GM19463 (cell line): ENCODE results near the gene ME3.
"Not testable (repeated sequence)": the region's sequence is repeated elsewhere in the genome, so short reads cannot be mapped to it uniquely, and the experiment has no call there.

ENCODE experiments used
- ATAC-seq: cut with Tn5 transposase; IDR thresholded peaks from one replicate; pipeline ENCODE4 v1.9.1; 2021; ENCODE audit warnings: mild to moderate bottlenecking, moderate library complexity; ENCODE audit not compliant: unreplicated experiment

Gene ME3

DNA sequence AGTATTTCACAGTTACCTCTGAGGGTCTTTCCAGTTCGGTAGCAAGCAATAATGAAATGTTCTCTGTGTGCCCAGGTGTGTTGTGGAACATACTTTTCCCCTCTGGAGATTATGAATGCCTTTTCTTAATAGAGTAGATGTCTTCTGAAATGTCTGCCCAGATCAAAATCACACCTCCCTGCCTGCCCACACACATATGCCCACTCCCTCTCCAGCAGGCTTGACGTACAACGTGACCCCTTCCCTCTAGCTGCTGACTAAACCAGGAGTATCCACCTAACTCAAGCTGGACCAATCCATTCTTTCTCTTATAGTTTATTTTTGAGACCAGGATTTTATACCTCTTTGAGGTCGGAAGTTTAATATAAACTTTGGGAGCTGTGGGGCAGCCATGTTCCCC lies 48.7 kb downstream of the ME3 start:
- ATAC-seq, result no peak

DNA sequence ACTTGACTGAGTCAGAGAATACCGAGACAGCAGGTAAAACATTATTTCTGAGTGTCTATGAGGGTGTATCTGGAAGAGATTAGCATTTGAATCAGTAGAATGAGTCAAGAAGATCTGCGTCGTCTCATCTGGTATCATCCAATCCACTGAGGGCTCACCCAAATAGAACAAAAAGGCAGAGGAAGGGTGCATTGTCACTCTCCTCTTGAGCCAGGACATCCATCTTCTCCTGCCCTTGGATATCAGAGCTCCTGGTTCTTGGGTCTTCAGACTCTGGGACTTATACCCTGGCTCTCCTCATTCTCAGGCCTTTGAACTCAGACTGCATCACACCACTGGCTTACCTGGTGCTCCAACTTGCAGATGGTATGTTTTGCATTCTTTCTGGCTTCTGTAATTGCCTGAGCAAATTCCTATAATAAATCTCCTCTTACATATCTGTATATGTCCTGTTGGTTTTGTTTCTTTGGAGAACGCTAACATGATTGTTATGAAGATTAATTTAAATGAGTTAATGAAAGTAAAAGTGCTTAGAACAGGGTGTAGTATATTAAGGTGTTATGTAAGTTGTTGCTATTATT lies 49.3 kb downstream of the ME3 start:
- no peak for ATAC-seq

DNA sequence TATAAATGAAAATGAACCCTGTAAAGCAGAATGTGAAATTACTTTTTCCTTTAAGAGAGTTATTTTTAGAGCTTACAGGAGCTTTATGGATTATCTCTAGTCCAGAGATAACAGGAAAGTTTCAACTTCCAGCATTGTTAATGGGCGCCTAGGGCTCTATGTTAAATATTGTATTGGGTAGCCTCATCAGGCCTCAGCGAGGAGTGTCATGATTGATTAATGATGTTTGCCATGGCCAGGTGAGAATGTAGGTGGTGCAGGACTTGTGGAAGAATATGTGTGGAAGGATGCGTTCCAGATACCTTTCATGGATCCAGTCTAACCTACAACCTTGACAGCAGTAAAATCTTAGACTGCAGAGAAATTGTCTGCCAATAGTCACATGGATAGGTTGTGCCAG lies 50.6 kb downstream of the ME3 start:
- ATAC-seq, result no peak

DNA sequence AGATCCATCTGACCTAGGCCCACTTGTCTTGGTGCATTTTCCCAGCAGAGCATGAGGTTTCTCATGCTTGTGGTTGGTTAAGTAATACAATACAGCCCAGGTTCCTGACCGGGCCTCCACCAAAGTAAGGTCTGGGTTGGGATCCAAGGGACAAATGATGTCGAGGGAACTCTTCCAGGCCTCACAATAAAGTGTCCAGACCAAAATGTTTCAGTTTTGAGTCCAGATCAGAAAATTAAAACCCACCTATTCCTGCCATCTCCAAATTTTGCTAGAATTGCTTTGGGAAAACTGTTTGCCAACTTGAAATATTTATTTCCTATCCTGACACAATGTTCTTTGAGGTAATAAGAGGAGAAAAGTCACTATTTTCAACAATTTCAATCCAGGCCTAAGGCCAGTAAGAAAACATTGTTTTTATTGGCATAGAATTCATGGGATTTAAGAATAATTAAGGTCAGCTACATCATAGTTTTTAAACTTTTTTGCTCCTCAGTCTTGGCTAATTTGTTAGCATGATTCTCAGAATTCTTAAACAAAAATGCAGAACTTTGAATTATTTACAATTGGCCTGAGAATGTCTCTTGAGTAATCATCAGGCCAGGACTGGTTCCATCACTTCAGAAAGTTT lies 51.4 kb downstream of the ME3 start:
- no peak for ATAC-seq

DNA sequence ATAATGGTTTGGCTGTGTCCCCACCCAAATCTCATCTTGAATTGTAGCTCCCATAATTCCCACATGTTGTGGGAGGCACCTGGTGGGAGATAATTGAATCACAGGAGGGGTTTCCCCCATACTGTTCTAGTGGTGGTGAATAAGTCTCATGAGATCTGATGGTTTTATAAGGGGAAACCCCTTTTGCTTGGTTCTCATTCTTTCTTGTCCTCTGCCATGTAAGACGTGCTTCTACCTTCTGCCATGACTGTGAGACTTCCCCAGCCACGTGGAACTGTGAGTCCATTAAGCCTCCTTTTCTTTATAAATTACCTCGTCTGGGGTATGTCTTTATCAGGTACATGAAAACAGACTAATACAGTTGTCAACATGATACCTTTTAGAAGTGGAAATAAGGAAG lies 53.0 kb downstream of the ME3 start:
- not testable (repeated sequence) for ATAC-seq

DNA sequence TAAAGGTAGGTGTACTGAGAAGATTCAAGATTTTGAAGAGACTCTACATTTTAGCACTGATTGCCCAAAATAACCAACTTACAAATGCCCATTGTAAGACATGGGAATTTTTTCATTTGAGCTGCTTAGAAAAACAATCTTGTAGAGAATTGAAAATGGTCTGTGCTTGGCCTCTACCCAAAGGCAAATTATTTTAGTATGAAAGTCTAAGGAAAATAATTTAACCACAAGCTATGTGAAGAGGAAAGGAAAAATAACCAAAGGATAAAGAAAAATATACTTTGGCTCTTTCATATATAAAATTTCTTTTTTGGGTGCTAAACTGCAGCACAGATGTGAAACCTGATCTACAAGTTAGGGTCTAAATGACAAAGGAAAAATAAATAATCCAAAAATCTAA lies 54.9 kb downstream of the ME3 start:
- ATAC-seq, result no peak

DNA sequence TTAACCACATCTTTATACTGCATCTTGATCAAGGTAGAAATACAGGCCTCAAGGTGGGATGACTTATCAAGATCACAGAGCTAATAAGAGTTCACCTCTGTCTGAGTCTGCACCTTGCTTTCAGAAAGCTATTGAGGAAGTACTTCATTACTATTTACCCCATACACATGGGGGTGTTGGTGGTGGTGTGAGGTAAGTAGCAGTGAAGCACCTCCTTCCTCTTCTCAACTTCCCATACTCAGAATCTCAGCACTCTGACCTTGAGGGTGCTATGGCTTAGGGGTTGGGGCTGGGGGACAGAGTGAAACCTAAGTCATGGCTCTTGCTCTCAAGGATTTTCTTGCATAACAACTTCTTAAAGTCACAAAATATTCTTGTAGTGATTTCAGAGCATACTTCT lies 56.9 kb downstream of the ME3 start:
- ATAC-seq, result no peak

DNA sequence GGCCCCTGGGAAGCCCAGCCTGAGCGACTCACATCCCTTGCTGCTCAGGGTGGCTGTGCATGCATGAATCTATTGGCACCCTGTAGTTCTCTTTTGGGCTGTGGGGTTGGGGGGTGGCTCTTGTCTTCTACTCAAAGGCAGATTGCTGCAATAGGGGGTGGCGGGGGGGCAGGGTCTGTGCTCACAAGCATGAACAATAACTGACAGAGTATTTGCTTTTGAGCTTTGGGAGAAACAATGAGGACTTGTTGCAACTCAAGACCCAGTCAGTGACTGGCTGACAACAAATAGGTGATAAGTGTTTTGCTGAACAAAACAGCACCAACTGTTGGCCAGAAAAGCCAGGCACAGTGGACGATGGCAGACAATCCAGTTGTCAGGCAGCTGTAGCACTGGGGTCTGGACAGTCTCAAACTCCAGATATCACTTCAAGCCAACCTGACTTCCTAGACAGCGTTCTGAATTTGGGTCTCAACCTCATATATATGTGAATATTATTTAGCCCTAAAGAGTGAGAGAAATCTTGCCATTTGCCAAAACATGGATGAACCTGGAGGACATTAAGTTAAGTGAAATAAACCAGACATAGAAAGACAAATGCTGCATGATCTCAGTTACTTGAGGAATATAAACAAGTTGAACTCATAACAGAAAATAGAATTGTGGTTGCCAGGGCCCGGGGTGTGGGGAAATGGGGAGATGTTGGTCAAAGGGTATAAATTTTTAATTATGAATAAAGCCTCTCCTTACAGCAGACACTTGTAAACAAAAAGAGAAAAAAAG lies 61.7 kb downstream of the ME3 start:
- no peak for ATAC-seq

DNA sequence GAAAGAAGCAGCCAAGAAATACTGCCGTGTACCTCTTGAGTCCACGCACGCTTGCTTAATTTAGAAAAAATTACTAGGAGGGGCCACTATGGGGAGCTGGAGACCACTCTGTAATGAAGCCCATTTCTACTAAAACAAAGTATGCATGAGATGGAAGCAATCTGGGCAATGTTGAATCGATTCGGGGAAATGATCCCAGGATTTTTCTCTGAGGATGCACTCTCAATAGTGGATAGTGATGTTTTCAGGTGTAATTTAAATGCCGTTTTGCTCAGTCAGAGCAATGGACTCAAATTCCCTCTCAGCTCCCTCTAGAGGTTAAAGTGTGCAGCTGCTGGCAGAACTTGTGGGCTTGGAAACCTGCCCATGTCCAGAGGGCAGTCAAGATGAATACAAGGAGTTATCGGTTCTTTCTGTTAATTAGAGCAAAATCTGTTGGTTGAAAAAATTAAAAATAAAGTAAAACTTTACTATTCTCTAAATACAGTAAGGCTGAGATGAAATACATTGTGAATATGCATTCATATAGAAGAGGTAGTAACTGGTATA lies 64.1 kb downstream of the ME3 start:
- ATAC-seq, result peak; percentile 92

DNA sequence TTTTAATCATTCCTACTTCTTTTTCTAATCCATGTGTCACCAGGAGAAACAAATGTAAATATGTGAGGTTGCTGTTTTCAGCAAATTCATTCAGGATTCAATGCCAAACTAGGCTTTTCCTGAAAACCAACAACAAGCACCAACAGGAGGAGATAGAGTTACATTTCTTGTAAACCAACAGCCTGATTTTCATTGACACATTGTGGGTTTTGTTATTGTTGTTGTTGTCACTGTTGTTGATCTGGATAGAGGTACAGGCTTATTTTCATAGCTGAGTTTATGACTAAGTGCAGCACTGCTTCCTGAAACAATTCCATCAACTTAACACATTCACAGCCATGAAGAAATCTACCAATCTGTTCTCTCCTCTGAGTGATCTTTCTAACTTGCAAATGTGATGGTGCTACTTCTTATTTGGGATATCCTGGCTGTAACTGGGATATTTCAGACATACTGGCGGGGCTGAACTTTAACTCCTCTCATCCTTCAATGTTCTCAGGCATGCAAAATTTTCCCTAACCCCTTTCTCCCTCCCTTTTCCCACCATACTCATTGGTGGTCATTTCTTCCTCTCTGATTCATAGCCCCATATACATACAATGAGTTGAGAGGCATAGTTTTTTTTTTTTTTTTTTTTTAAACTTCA lies 65.5 kb downstream of the ME3 start:
- ATAC-seq, result no peak

DNA sequence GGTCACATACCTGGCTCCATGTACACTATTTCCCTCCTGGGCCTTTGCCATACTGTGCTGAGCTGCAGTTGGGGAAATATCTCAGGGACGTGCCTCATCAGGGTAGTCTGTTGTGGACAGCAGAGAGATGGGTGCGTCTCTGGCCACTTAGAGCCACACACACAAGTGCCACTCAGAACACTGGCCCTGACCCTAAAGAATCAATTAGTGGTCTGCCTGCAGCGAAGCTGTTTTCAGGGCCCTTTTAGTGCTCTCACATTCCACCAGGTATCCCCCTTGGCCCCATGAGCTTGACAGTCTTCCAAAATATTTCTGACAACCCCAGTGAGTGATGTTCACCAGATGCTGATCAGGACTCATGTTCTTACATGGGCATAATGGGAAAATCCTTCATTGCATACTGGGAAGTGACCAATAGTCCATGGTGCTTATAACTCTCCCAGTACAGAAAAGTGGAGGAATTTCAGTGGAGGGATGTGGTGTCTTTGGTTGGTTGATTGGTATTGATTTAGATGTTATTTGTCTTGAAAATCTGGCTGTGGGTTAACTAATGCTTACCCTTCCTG lies 66.1 kb downstream of the ME3 start:
- no peak for ATAC-seq

DNA sequence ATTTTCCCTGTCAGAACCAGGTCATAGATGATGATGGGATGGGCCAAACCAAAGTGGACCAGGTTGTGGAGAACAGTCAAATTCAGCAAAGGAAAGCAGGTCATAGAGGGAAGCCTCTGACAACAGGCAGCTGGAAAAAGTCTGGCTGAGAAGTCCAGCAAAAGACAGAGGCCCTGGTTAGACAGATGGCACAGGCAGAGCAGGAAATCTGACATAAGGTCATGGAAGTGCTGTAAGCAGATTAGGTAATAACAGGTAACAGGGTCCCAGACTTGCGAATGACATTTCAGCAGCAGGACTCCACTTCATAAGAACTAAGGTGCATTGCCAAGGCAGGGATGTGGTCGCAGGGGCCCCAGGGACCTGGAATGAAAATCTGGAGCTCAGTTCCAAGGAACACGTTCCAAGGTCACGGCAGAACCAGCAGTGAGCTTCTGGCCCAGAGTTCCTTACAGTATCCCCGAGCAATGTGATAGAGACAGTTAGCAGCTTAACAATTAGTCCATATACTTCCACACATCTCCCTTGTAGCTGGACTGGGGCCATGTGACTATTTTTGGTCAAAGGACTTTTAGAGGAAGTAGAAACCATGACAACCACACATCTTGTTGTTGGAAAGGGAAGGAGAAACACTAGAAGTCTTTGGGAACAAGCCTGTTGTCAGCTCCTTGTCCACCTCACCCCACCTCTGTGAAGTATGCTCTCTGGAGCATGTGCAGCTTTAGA lies 75.4 kb downstream of the ME3 start:
- no peak for ATAC-seq

DNA sequence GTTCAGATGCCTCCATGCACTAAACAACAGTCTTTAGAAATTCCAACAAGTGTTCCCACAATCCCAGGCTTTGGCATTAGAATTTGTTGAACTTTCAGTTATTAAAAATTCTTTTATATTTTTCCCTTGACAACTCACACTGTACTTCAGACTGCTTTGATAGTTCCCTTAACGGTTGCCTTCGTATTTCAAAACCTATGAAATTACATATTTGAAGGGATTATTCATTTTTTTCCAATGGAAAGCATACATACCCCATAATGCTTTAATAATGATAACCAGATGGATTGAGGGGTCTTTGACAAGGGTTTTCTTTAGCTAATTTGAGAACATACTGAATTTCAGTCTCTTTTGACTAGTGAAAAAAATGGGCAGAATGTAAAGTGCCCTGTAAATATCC lies 76.5 kb downstream of the ME3 start:
- ATAC-seq, result no peak

DNA sequence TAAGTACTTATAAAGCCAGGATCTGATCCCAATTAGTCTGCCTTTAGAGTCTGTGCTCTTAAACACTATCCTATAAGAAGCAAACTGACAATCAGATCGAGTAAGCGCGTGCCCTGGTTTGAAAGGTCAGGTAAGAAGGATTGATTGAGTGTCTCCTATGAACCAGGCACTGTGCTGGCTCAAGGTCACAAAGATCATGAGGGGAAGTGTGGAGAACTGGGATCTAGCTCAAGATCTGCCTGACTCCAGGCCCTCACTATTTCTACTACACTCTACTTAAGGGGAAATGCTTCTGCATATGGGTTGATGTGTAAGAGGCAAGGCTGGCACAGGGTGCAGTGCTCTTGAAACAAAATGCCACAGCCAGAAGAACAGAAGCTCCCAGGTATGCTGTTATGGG lies 77.0 kb downstream of the ME3 start:
- no peak for ATAC-seq

DNA sequence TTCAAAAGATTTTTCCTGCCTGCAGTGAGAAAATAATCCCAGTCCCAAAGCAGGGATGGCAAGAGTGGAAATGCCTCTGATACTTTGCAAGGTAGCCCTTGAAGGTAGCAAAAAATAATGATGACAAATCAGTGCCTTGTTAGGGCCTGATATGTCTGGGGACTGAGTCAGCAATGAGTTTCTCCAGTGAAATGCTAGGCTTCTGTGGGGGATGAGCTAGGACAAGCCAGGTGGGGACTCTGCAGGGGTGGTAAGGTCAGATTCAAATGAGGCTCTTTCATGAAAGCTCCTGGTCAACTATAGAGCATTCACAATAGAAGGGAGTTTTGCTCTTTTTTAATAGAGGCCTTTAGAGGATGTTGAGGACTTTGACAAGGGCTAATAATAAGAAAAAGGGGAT lies 77.7 kb downstream of the ME3 start:
- ATAC-seq, result no peak

DNA sequence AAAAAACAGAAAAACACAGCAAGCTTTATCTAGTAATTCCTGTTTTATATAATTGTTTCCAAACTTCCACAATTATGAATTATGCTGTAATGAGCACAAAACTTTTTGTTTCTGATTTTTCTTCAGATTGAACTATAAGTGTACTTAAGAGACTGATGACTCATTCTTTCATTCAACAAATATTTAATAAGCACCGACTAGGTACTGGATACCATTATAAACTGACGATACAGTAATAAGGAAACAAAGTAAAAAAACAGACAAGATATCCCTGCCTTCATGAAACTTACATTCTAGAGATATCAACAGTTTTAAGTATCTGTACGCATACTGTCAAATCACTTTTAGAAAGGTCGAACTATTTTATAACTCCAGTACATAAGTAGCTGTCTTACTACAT lies 78.6 kb downstream of the ME3 start:
- ATAC-seq, result no peak

DNA sequence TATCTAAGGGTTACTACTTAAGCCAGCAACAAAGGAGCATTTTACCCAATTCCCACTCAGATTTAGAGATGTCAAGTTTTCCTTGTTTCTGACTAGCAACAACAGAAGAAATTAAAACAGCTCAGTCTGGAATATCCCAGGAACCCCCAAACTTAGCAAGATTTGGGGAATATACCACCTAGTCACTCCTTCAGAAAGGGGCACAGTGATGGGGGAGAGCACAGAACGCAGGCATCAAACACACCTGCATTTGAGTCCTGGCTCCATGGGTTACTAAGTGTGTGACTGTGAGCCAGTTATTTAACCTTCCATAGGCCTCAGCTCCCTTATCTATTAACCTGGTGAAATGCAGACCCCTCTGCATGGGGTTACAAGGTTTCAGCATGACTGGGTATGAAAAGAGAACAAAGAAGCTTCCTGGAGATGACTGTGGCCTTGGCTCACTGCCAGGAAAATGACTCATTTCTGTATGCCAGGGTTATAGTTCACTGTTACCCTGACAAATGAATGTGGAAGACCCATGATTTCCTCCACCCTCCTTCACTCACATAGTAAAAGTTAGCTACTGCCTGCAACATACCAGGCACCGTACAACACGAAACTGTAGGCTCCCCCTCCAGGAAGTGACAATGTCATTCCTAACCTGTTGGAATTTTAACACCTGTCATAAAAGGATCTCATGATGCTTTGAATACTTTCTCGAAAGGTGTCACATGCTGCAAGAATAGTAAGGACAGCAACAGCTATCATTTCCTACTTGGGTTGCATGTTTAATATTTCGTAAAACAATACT lies 79.6 kb downstream of the ME3 start:
- ATAC-seq, result peak; percentile 93

DNA sequence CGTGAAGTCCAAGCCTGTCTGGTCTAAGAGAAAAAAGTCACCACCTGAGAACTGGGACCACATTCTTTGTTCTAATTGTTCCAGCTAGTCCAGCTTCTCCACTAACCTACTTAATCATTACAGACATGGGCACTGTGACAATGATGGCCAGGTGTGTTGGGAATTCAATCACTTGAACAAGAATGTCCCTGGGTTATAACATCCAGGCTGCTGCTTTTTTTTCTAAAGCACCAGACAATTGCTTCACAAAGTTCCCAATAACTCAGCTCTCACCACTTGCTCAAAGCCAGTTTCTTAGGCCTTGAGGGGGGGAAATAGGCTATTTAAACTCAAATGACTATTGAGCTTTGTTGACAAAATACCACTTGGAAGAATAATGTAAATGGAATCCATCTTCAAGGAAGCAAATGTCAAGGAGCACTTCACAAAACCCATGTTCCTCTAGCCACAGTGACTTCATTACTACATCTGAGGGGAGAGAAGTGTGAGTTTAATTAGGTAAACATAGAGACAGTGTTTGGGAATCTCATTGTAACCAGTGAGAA lies 80.3 kb downstream of the ME3 start:
- ATAC-seq, result no peak

DNA sequence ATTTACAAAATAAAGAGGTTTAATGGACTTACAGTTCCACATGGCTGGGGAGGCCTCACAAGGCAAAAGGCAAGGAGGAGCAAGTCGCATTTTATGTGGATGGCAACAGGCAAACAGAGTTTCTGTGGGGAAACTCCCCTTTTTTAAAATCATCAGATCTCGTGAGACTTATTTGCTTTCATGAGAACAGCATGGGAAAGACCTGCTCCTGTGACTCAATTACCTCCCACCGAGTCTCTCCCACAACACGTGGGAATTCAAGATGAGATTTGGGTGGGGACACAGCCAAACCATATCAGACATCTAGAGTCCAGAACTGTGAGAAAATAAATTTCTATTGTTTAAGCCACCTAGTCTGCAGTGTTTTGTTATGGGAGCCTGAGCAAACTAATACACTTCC lies 80.8 kb downstream of the ME3 start:
- ATAC-seq, result no peak
